ENCODE data around the gene AGAP2.
A peak's percentile ranks its signal among the peaks of the same experiment; 100 is the strongest.
"Not testable (repeated sequence)": the region's sequence is repeated elsewhere in the genome, so short reads cannot be mapped to it uniquely, and the experiment has no call there.

AGAP2 gene

DNA sequence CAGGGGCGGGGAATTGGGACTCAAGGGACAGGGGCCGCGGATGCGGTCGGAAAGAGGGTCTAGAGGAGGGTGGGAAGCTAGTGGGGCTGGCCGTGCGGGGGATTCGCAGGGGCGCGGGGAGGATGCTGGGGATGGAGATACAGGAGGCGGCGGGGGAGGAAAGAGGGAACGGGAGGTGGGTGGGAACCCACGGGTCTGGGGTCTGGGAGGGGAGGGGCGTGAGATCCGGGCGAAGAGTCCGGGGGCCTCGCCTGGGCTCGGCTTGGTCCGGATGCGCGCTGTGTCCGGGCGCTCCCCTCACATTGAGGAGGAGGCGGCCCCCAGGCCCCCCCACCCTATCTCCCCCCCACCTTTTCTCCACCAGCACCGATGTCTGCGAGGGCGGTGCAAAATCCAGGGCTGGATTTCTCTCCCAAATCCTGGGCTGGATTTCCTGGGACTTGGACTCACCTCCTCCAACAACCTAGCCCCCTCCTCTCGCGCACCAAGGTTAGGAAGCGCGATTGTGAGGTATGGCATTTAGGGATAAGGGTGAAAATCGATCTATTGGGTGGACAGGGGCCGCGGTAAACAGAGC, at the start of gene AGAP2:
TSS of gene AGAP2 (minus strand) at position 82 of the 577 bp plus-strand sequence. CDS start 496 bp downstream, outside the sequence.
- no peak for DNase-seq

DNA sequence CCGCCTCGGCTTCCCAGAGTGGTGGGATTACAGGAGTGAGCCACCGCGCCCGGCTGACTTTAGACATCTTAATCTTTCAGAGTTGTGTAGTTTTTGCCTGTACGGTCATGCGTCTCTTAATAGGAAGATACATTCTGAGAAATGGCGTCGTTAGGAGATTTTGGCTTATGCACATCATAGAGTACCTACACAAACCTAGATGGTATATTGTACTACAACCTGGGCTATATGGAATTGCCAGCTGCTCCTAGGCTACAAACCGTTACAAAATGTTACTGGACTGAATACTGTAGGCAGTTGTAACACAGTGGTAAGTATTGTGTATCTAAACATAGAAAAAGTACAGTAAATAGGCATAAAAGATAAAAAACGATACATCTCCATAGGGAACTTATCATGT, 45.3 kb upstream of the AGAP2 start:
- DNase-seq, result no peak

DNA sequence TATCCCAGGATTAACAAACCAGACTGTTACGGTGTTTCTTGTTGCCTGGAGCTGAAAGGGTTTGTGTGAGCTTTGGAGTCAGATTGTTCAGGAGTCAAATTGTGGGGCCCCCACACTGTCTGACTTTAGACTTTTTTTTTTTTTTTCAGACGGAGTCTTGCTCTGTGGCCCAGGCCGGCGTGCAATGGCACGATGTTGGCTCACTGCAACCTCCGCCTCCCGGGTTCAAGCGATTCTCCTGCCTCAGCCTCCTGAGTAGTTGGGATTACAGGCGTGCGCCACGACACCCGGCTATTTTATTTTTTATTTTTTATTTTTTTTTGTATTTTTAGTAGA, 44.9 kb upstream of the AGAP2 start:
- DNase-seq, result no peak

DNA sequence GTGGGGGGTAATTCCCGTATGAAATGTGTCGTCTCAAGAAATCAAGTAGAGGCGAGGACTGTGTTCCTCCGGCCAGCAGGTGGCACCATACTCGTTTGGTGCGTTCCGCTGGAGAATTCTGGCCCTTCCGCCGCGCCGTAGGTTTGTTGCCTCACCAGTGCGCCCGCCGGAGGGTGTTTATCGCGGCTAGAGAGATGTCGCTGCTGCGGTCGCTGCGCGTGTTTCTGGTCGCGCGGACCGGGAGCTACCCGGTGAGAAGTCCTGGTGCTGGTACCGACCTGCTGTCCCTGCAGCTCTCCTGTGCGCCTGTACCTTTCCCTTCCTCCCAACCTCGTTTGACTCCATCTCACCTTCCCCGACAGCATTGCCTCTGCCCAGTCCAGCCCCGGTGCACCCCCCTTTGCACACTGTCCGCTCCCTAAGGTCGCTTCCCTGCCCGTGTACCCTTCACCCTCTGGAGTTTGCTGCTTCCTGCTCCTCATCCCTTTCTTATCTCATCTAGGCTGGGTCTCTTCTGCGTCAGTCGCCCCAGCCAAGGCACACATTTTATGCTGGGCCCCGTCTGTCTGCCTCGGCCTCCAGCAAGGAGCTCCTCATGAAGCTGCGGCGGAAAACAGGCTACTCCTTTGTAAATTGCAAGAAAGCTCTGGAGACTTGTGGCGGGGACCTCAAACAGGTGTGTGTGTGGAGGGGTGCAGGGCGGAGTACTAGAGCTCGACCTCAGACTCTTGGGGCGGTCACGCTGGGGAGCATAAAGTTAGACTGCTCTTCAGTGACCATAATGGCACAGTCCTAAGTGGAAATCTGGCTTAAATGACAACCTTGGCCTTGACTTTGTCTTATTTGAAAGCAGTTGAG, 44.3 kb upstream of the AGAP2 start, which contains the start of gene TSFM:
TSS of gene TSFM (plus strand) at position 180 of the 858 bp plus-strand sequence. CDS start at position 195, 15 bp downstream.
- DNase-seq, result peak; percentile 47

DNA sequence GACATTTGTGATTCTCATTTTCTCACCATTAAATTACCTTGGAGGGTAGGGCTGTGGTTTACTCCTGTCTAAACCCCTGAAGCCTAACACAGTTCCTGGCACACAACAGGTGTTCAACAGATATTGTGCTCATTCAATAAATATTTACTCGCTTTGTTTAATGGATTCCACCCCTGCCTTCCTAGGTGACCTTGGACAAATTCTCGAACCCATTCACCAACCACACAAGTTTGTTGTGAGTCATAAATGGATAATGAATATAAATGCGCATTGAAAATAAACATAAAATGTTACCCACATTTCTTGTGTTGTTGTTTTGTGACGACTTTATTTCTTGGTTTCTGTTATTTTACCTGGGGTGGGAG, 43.7 kb upstream of the AGAP2 start:
- no peak for DNase-seq

- DNase-seq, result no peak
These were observed 43.3 kb upstream of the AGAP2 start for GRCh38 chr12:57781801-57782200.

DNA sequence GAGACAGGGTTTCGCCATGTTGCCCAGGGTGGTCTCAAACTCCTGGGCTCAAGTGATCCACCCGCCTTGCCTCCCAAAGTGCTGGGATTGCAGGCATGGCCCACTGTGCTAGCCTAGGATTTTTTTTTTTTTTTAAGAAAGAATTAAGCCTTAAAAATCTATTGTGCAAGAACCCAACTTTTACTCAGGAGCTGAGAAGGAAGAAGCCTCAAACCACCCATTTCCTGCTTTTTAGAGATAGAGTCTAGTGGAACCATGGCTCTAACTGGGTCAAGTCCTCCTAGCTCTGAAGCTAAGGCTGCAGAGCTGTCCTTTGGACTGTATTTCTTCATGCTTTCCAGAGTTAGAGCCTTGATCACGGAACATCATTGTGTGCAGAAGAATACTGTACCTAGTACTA, 42.7 kb upstream of the AGAP2 start:
- no peak for DNase-seq

GRCh38 chr12:57780284-57780897, 41.8 kb upstream of the AGAP2 start:
- DNase-seq, result no peak

GRCh38 chr12:57779736-57780135, 41.2 kb upstream of the AGAP2 start:
- DNase-seq, result no peak

DNA sequence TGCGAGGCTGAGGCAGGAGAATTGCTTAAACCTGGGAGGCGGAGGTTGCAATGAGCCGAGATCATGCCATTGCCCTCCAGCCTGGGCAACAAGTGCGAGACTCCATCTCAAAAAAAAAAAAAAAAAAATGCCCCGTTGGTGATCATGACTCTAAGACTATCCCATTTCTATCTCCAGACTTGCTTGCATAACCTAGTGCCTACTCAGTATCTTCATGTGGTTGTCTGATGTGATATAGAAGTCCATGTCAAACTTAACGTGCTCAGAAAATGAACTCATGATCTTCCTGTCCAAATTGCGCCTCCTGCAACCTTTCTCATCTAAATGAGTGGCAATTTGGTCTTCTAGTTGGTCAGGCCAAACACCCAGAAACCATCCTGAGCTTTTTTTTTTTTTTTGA, 39.4 kb upstream of the AGAP2 start:
- no peak for DNase-seq

DNA sequence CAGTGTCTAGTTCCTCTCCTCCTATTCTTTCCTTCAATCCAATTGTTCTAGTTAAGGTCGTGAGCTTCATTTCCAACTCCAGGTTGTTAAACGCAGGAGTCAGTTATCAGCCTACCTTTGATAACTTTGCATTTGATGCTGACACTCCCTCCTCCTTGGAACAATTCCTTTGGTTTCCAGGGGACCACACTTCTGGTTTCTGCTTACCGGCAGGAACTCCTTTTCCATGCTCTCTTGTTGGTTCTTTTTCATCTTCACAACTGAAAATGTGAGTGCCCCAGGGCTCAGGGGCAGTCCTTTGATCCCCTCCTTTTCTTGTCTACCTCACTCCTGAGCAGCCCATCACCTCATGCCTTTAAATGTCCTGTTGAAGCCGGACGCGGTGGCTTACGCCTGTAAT, 38.8 kb upstream of the AGAP2 start:
- no peak for DNase-seq

DNA sequence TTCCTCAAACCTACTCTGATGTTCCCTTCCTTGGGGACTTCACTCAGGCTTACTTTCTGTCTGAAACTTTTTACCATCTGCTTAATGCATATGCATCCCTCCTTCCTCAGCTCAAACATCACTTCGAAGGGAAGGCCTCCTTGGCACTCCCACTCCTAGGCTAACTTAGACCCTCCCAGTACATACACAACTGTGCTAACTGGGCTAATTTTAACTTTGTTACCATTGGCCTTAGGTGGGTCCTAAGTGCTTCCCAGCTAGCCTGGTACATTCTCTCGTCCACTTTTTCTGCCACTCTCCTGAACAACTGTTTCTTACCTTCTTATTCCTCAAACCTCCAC, 37.7 kb upstream of the AGAP2 start:
- no peak for DNase-seq

- DNase-seq, result no peak
These were observed 37.2 kb upstream of the AGAP2 start for GRCh38 chr12:57775563-57776246.

- no peak for DNase-seq
These were observed 36.5 kb upstream of the AGAP2 start for GRCh38 chr12:57775044-57775443.

DNA sequence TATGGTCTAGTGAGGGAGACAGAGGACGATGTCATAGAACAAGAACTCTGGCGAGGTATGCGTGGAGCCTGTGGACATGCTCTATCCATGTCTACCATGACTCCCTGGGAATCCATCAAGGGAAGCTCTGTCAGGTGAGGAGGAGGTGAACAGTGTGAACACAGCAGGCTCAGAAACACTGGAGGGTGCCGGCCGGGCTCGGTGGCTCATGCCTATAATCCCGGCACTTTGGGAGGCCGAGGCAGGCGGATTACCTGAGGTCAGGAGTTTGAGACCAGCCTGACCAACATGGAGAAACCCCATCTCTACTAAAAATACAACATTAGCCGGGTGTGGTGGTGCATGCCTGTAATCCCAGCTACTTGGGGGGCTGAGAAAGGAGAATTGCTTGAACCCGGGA, 36.1 kb upstream of the AGAP2 start:
- DNase-seq, result not testable (repeated sequence)

- DNase-seq, result no peak
These were observed 34.1 kb upstream of the AGAP2 start, which contains the start of gene EEF1AKMT3 for GRCh38 chr12:57772429-57773322. TSS of gene EEF1AKMT3 (plus strand) at chr12:57772614. CDS start at chr12:57772725, 111 bp downstream.

DNA sequence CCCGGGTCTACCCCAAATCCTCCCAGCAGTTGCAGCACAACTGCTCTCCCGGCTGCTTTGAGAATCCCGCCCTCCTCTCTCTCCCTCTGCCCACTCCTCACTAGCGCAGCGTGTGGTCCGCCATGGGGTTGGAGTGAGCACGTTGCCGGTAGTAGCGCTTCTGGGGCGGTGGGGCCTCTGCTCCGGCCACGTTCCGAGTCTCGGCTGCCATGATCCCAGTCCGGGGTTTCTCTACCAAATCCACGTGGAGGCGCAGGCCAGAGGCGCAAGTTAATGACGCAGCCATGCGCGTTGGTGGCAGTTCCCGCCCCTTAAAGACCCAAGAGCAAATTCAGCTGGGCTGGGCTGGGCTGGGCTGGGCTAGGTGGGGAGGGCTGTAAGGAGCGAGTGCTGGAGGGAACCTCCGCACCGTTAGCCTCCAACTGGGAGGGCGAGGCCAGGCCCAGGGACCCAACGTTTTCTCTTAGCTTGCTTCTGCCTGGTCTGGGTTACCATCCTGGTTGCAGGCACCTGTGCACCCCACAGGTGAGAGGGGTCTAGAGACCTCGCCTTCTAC, 33.4 kb upstream of the AGAP2 start, which contains the start of gene METTL1:
TSS of gene METTL1 (minus strand) at position 233 of the 556 bp plus-strand sequence. CDS start at position 211, 22 bp downstream.
- peak; percentile 85 for DNase-seq

DNA sequence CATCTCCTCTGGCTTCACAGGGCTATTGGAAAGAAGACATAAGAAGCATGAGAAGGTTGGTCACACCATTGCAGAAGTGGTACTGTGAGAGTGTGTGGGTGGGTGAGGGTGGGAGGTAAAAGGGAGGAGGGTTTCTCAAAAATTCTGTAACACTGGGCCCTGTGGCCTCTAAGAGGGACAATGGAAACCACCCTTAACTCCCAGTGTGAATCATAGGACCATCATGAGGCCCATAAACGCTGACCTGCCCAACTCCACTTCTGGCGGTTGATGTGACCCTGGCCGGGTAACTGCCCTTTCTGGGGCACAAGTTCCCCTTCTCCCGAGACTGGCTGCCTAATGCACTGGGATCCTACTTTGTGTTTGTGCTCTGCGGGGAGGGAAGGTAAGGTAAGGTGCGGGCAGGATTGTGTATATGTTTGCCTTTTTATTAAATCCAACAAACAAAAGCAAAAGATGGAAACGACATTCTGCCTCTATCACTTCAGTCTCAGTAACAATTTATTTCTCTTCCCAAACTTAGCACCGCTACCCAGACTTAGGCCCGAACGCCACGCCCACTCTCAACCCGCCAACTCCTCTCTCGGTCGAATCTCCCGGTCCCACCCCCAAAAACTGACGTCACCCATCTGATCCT, 32.8 kb upstream of the AGAP2 start:
- peak; percentile 83 for DNase-seq

DNA sequence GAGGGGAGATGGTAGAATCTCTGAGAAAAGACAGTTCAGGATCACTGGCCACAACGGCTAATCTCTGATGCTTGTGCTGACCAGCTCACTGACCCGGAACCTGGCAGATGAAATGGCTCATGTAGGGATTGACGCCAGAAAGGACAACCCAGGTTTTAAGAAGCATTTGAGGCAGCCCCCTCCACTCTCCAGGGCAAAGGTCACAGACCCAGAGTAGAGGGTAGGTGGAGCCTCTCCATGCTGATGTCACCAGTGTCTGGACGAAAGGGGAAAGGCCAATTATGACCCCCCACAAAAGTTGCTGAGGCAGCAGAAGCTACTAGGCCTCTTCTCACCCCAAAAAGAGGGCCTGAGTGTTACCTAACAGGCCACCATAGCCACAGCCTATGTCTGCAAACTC, 32.2 kb upstream of the AGAP2 start:
- no peak for DNase-seq

DNA sequence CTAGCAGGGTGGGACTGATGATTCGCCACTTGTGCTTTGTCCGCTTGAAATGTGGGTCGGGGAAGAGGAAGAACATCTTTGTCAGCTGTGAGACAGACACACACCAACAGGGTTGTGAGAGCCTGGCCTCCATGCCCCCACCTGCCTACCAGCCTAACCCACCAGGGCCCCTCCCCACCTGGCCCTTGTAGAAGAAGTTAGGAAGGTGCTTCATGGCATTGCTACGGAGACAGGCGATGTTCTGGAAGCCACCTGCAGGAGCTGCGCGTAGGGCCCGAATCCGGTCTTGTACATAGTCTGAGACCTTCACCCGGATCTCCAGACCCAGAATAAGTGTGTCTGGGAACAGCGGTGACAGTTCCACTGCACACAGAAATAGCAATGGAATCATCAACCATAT, 31.1 kb upstream of the AGAP2 start:
- no peak for DNase-seq

GRCh38 chr12:57767876-57768275, 29.3 kb upstream of the AGAP2 start:
- DNase-seq, result no peak

- DNase-seq, result no peak
These were observed 28.8 kb upstream of the AGAP2 start for GRCh38 chr12:57767305-57767698.
